SKM-1 (cell line): Measurements from ENCODE around the gene CD46.
"Not testable (repeated sequence)": the region's sequence is repeated elsewhere in the genome, so short reads cannot be mapped to it uniquely, and the experiment has no call there.

ENCODE experiments used
- DNase-seq: peaks from one replicate; lab custom pipeline; 2025; ENCODE audit not compliant: unreplicated experiment; lab: John Stamatoyannopoulos, UW

Gene CD46

GRCh38 chr1:207751790-207752455, at the start of gene CD46:
Gene CD46, plus strand, starts transcription at chr1:207752054. Its CDS starts 159 bp downstream, at chr1:207752213.
- DNase-seq = peak; percentile 99

- DNase-seq = no peak
Observed at GRCh38 chr1:207702317-207702716, 49.5 kb upstream of the CD46 start.

GRCh38 chr1:207703712-207704111, 48.1 kb upstream of the CD46 start:
- DNase-seq = no peak

GRCh38 chr1:207708004-207708403, 43.9 kb upstream of the CD46 start:
- not testable (repeated sequence) for DNase-seq

DNA sequence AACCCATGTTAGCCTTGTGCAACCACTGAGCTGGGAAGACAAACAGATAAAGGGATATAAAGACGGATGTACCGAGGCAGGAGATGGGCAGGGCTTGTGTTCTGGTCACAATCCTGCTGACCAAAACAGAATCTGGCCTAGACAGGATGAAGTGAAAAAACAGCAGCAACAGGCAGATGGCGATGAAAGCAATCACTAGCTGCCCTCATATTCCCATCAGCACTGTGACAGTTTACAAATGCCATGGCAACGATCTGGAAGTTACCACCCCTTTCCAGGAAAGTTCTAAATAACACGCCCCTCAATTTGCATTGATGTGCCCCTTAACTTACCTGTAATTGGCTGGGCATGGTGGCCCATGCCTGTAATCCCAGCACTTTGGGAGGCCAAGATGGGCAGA, 40.6 kb upstream of the CD46 start:
- no peak for DNase-seq

- DNase-seq = not testable (repeated sequence)
Observed at GRCh38 chr1:207712701-207713100, 39.2 kb upstream of the CD46 start.

GRCh38 chr1:207713529-207713928, 38.3 kb upstream of the CD46 start:
- no peak for DNase-seq

DNA sequence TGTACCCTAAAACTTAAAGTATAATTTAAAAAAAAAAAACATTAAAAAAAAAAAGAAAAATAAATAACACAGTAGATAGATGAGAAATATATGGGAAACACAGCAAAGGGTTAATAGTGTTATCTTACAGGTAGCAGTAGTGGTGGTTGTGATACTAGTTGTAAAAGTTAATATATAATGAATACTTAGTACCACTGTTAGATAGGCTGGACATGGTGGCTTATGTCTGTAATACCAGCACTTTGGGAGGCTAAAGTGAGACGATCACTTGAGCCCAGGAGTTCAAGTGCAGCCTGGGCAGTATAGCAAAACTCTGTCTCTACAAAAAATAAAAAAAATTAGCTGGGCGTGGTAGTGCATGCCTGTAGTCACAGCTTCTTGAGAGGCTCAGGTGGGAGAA, 32.6 kb upstream of the CD46 start:
- DNase-seq = no peak

DNA sequence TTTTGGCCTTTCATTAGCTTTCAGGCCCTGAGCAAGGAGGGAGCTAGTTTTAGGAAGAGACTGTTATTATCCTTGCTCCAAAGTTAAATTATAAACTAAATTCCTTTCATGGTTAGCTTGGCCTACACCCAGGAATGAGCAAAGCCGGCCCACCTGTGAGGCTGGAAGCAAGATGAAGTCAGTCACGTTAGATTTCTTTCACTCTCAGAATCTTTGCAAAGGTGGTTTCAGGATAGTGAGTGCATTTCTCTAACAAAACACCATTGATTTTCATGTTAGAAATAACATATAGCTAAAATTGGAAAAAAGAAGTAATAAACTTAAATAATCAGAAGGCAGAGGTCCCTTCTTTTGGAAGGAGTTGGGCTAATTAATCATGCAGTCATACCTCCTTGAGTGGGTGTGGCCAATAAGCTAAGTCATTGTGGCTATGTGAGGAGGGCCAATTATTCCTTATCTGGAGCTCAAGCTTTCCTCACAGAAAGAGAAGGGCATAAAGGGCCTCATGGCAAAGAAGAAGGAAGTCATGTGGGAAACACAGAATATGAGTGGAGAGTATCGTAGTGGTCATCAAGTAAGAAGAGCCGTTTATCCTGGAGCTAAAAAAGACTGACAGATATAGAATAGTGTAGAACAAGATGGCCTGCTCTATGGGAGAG, 23.5 kb upstream of the CD46 start:
- not testable (repeated sequence) for DNase-seq

DNA sequence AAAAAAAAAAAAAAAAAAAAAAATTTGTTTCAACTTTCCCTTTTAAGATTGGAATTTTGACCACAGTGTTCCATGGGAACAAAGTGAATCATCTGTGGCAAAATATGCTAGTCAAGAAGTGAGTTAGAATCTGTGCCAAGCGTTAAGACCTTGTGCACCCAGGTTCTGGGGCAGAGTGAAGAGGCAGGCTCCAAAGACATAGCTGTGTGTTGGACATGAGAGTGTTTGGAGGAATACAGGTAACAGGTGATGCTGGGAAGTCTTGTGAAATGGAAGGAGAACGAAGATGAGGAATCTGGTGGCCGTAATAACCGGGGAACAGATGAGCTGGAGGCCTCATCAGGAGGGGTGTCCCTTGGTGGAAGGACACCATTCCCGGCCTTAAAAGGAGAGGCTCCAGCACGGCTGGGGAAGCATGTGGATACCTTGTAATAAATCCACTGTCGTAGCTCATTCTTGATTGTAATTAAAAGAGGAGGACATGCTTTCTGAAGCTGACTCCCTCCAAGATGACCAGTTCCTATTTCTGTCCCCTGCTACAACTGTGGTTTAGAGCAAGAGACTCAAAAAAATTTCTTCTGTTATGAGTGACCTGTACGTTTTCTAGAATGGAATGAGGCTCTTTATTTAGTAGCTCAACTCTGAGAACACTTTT, 14.2 kb upstream of the CD46 start:
- not testable (repeated sequence) for DNase-seq

DNA sequence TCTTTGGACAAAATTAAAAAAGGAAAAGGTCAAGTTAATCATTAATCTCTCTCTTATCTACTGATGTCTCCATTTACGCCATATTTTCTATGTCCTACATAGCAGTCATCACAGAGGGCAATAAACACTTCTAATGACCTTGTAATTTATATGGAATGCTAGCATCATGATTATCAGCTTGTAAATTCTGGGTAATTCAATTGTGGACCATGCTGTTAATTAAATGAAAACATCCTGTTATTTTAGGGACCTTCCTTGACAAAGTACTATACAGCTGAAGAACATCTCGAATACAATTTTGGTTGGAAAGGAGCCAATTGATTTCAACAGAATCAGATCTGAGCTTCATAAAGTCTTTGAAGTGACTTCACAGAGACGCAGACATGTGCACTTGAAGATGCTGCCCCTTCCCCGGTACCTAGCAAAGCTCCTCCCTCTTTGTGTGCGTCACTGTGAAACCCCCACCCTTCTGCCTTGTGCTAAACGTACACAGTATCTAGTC, 13.6 kb upstream of the CD46 start:
- DNase-seq = not testable (repeated sequence)

- DNase-seq = no peak
Observed at GRCh38 chr1:207740207-207740606, 11.6 kb upstream of the CD46 start.

GRCh38 chr1:207742850-207743555, 8.9 kb upstream of the CD46 start:
- peak; percentile 64 for DNase-seq

GRCh38 chr1:207744000-207744534, 7.8 kb upstream of the CD46 start:
- DNase-seq = no peak

- DNase-seq = no peak
Observed at GRCh38 chr1:207745285-207745684, 6.6 kb upstream of the CD46 start.

- DNase-seq = no peak
Observed at GRCh38 chr1:207745839-207746767, 5.8 kb upstream of the CD46 start.

DNA sequence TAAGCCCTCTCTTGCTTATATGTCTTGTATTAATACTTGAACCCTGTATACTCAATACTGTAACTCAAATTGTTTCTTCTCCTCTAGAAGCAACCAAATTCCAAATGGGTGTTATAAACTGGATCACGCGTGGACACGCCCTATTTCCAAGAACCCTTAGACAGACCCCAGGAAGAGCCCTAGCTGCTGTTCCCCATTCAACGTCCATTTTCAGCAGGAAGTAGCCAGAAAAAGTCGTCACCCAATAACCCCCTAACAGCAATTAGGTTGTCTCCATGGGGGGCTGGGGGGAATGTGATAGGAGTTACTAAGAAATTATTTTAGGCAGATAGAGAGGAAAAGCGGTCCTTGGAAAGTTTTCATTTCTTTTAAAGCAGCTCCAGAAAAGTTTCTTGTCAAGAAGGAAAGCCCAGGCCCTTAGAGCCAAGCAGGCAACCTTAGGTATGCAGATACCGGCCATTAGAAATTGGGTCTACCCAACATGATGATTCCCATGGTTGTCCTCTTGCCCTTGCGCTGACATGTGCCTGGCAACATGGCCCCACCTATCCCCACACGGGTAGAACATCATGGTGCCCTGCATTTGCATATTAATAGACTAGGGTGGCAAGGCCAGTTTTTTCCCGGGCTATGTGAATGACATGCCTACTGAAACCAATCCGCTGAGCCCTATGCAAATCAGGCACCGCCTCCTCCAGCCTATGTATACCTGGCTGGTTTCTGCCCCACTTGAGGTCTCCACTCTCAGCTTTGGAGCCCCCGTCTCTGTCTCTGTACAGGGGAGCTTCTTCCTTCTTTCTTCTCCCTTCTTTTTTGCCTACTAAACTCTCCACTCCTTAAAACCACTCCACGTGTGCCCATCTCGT, 4.0 kb upstream of the CD46 start:
- DNase-seq = no peak

DNA sequence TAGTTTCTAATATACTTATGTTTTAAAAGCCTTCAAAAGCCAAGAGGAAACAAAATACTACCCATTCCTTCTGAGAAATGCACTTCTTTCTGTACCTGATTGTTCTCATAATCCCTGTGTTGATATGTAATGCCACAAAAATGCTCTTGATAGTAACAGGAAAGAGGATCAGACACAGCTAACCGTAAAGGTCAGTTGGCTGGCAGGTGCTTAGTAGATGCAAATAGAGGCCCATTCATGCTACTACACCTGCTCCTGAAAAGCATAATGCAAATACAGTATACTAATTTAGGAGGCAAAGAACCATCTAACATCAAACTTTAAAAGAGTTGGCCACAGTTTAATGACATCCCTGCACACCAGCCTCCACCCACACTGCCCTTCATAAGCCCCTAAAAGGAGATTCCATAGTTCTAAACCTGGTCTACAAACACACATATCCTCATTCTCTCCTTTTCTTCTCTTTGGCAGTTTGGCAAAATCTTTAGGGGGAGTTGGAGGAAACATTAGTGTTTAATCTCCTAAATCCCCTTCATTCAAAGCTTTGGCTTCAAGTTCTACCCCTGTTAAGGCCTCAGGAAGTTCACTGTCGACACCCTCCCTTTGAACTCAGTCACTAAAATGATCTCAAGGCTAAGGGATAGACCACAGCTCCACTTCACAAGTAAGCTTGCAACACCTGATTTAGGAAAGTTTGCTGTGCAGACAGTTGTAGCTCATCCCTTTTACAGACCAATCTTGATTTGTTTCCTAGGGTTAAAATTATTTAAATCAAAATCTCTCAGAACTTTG, 2.9 kb upstream of the CD46 start:
- DNase-seq = peak; percentile 39
